ENCODE measurements around the gene HSPH1. TPM values are rescaled to one million over a fixed set of nuclear protein-coding genes. Genes with fewer than 3 reads are reported as not detected.
A peak's percentile ranks its signal among the peaks of the same experiment; 100 is the strongest.

HSPH1 gene
- polyA plus RNA-seq, 1 donor (not counting 4 experiments of a cell fraction or from before 2014, with no cell fraction given), result 111 TPM

GRCh38 chr13:31162151-31163008 lies 676 bp upstream of the HSPH1 start:
- dilution Hi-C loops (cut with MboI; ENCODE audit: extremely low pct_ligation_motif_present, low sequenced_read_pairs), result no loop called here
- peaks cover 0 to 4% of the 10 kb centered on the region in 2 experiments for H3K36me3 ChIP-seq (ENCODE audit: control insufficient read depth in 2 of 2, extremely low read depth in 1 of 2, insufficient read depth in 2 of 2, low read length in 2 of 2)
- no peaks in the 10 kb centered on the region for H4K20me1 ChIP-seq (ENCODE audit: control insufficient read depth, extremely low read depth, insufficient read depth, low read length)
- peaks cover 43% of the 10 kb centered on the region for H3K79me2 ChIP-seq (ENCODE audit: control insufficient read depth, insufficient read depth, low read length)
- H3K9ac ChIP-seq (ENCODE audit: control insufficient read depth, extremely low read depth, insufficient read depth, low read length), result peak overlapping the region; percentile 77
- TF ChIP-seq EZH2 (IDR thresholded peaks at IDR 0.05; ENCODE audit: low read length), result no peak
- TF ChIP-seq, protein P1, sequence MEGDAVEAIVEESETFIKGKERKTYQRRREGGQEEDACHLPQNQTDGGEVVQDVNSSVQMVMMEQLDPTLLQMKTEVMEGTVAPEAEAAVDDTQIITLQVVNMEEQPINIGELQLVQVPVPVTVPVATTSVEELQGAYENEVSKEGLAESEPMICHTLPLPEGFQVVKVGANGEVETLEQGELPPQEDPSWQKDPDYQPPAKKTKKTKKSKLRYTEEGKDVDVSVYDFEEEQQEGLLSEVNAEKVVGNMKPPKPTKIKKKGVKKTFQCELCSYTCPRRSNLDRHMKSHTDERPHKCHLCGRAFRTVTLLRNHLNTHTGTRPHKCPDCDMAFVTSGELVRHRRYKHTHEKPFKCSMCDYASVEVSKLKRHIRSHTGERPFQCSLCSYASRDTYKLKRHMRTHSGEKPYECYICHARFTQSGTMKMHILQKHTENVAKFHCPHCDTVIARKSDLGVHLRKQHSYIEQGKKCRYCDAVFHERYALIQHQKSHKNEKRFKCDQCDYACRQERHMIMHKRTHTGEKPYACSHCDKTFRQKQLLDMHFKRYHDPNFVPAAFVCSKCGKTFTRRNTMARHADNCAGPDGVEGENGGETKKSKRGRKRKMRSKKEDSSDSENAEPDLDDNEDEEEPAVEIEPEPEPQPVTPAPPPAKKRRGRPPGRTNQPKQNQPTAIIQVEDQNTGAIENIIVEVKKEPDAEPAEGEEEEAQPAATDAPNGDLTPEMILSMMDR (optimal IDR thresholded peaks at IDR 0.05 in 1 of 3, IDR thresholded peaks at IDR 0.05 in 1 of 3, conservative IDR thresholded peaks at IDR 0.05 in 1 of 3; ENCODE audit: extremely low read depth in 1 of 3, insufficient read depth in 2 of 3, low read length in 3 of 3), result no peak
- no peaks in the 10 kb centered on the region for H3K9me3 ChIP-seq (ENCODE audit: control insufficient read depth, low read depth, low read length)
- no peaks in the 10 kb centered on the region for H3K27me3 ChIP-seq (ENCODE audit: control insufficient read depth, extremely low read depth, insufficient read depth, low read length)
- H3K4me1 ChIP-seq (ENCODE audit: control insufficient read depth, extremely low read depth, insufficient read depth, low read length), result peaks cover 16% of the 10 kb centered on the region
- H3K4me2 ChIP-seq (ENCODE audit: control insufficient read depth, extremely low read depth, insufficient read depth, low read depth, low read length), result peak overlapping the region; percentile 77
- DNase-seq (ENCODE audit: low read depth, low spot score) (peak; percentile 71), FAIRE-seq (peak; percentile 79)
- H3K4me3 ChIP-seq (ENCODE audit: control insufficient read depth in 2 of 3, extremely low read depth in 1 of 3, insufficient read depth in 2 of 3, low read depth in 1 of 3, low read length in 3 of 3), result peak overlapping the region; percentile 66 to 94 (median 87)
- peak overlapping the region; percentile 98 for H2AFZ ChIP-seq (ENCODE audit: control insufficient read depth, low read length)
- no peaks in the 10 kb centered on the region for H3K9me1 ChIP-seq (ENCODE audit: control insufficient read depth, extremely low read depth, insufficient read depth, low read length)
- H3K27ac ChIP-seq (ENCODE audit: control insufficient read depth, insufficient read depth, low read length), result peak overlapping the region; percentile 84

DNA sequence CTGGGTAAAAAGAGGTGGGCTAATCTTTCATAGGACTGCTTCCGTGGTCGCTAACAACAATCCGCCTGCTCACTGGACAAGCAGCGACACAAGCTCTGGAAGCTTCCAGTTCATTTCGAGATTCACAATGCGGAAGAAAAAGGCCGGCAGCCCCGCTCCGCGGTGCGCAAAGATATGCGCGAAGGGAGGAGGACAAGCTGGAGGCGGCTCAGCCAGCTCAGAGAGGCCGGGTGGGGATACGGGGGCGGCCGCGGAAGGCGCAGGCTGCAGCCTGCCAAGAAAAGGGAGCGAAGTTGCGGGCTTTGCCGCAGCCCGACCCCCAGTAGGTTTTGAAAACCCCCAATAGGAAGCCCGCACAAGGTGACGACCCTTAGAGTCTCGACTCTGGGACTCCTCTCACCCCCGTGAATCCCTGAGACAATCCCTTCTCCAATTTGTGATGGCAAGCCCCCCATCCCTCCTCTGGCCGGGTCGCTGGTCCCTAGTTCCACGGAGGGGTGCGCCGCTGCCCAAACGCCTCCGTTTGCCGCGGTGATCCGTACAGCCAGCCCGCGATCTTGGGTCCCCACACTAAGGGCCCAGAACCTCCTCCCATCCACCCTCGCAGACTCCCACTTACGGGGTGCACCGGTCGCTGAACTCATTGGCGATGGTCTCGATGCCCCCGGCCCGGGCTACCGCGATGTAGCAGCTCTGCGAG lies 697 bp downstream of the HSPH1 start:
- Histone ChIP-seq H2AFZ (ENCODE audit: control insufficient read depth, low read length) (peak overlapping the region; percentile 67), H3K9ac (ENCODE audit: control insufficient read depth, extremely low read depth, insufficient read depth, low read length) (peak overlapping the region; percentile 90), H3K36me3 (ENCODE audit: control insufficient read depth in 2 of 2, extremely low read depth in 1 of 2, insufficient read depth in 2 of 2, low read length in 2 of 2) (peaks cover 7% of the 10 kb centered on the region in 2 experiments), H3K27ac (ENCODE audit: control insufficient read depth, insufficient read depth, low read length) (peak overlapping the region; percentile 84), H3K4me1 (ENCODE audit: control insufficient read depth, extremely low read depth, insufficient read depth, low read length) (peaks cover 24% of the 10 kb centered on the region), H4K20me1 (ENCODE audit: control insufficient read depth, extremely low read depth, insufficient read depth, low read length) (no peaks in the 10 kb centered on the region), H3K9me1 (ENCODE audit: control insufficient read depth, extremely low read depth, insufficient read depth, low read length) (no peaks in the 10 kb centered on the region), H3K27me3 (ENCODE audit: control insufficient read depth, extremely low read depth, insufficient read depth, low read length) (no peaks in the 10 kb centered on the region), H3K79me2 (ENCODE audit: control insufficient read depth, insufficient read depth, low read length) (peaks cover 54% of the 10 kb centered on the region), H3K9me3 (ENCODE audit: control insufficient read depth, low read depth, low read length) (no peaks in the 10 kb centered on the region), H3K4me2 (ENCODE audit: control insufficient read depth, extremely low read depth, insufficient read depth, low read depth, low read length) (peak overlapping the region; percentile 81), H3K4me3 (ENCODE audit: control insufficient read depth in 2 of 3, extremely low read depth in 1 of 3, insufficient read depth in 2 of 3, low read depth in 1 of 3, low read length in 3 of 3) (peak overlapping the region; percentile 66 to 94 (median 87))
- dilution Hi-C loops (cut with MboI; ENCODE audit: extremely low pct_ligation_motif_present, low sequenced_read_pairs), result no loop called here
- no peak for TF ChIP-seq EZH2 (IDR thresholded peaks at IDR 0.05; ENCODE audit: low read length)
- TF ChIP-seq, protein P1 (optimal IDR thresholded peaks at IDR 0.05 in 1 of 3, IDR thresholded peaks at IDR 0.05 in 1 of 3, conservative IDR thresholded peaks at IDR 0.05 in 1 of 3; ENCODE audit: extremely low read depth in 1 of 3, insufficient read depth in 2 of 3, low read length in 3 of 3), result no peak
- DNase-seq (ENCODE audit: low read depth, low spot score), result no peak
- FAIRE-seq, result no peak
